HG03575 (cell line): ENCODE data around the gene KLF11.
"Not testable (repeated sequence)": the region's sequence is repeated elsewhere in the genome, so short reads cannot be mapped to it uniquely, and the experiment has no call there.

Experiments
- ATAC-seq: cut with Tn5 transposase; IDR thresholded peaks from one replicate; pipeline ENCODE4 v1.9.1; 2021; ENCODE audit not compliant: unreplicated experiment, insufficient number of reproducible peaks, low FRiP score; ENCODE audit errors: extremely low read depth

Gene KLF11

GRCh38 chr2:10019602-10020400 lies 23.5 kb upstream of the KLF11 start:
- no peak for ATAC-seq

- no peak for ATAC-seq
These were observed 21.3 kb upstream of the KLF11 start for GRCh38 chr2:10022041-10022421.

GRCh38 chr2:10022445-10022844 lies 20.9 kb upstream of the KLF11 start:
- ATAC-seq, result no peak

- ATAC-seq, result no peak
These were observed 20.2 kb upstream of the KLF11 start for GRCh38 chr2:10022966-10023662.

GRCh38 chr2:10026940-10027569 lies 16.3 kb upstream of the KLF11 start:
- ATAC-seq, result no peak

- ATAC-seq, result no peak
These were observed 15.6 kb upstream of the KLF11 start for GRCh38 chr2:10027660-10028330.

GRCh38 chr2:10028407-10028987 lies 14.9 kb upstream of the KLF11 start:
- ATAC-seq, result no peak

- ATAC-seq, result no peak
These were observed 14.1 kb upstream of the KLF11 start for GRCh38 chr2:10028988-10029874.

GRCh38 chr2:10029875-10030223 lies 13.5 kb upstream of the KLF11 start:
- no peak for ATAC-seq

- no peak for ATAC-seq
These were observed 13.0 kb upstream of the KLF11 start for GRCh38 chr2:10030311-10030736.

- not testable (repeated sequence) for ATAC-seq
These were observed 12.6 kb upstream of the KLF11 start for GRCh38 chr2:10030798-10031197.

GRCh38 chr2:10031886-10032745 lies 11.2 kb upstream of the KLF11 start:
- no peak for ATAC-seq

- no peak for ATAC-seq
These were observed 10.6 kb upstream of the KLF11 start for GRCh38 chr2:10032746-10033105.

- ATAC-seq, result no peak
These were observed 9.9 kb upstream of the KLF11 start for GRCh38 chr2:10033251-10034006.

GRCh38 chr2:10034333-10035052 lies 8.9 kb upstream of the KLF11 start:
- ATAC-seq, result no peak

GRCh38 chr2:10035053-10035422 lies 8.3 kb upstream of the KLF11 start:
- ATAC-seq, result no peak
